Ascending aorta (tissue), 2 donors: Measurements from ENCODE around the gene NMB. TPM values are rescaled to one million over a fixed set of nuclear protein-coding genes. Genes with fewer than 3 reads are reported as not detected.
A peak's percentile ranks its signal among the peaks of the same experiment; 100 is the strongest.

Experiments used
- DNase-seq, 2 donors: peaks; one replicate each; pipeline ENCODE4 v3.0.0-alpha.2; 2019; ENCODE audit warnings: low spot score in 2 of 2
- H3K27ac ChIP-seq, 2 donors: fragments of 200-600 bp; sonication (generic); one replicate each; pipeline ENCODE4 v1.5.1; 2016 to 2017; ENCODE audit warnings: mild to moderate bottlenecking in 1 of 2
- H3K27me3 ChIP-seq: fragments of 200-600 bp; sonication (generic); one replicate; pipeline ENCODE4 v1.5.1; 2017
- H3K36me3 ChIP-seq, 2 donors: fragments of 200-600 bp; sonication (generic); one replicate each; pipeline ENCODE4 v1.5.1; 2016
- H3K4me1 ChIP-seq, 2 donors: fragments of 200-600 bp; sonication (generic); one replicate each; pipeline ENCODE4 v1.5.1; 2016 to 2017; ENCODE audit warnings: mild to moderate bottlenecking in 1 of 2
- H3K4me3 ChIP-seq, 2 donors: fragments of 200-600 bp; sonication (generic); one replicate each; pipeline ENCODE4 v1.5.1; 2016 to 2017; ENCODE audit warnings: mild to moderate bottlenecking in 1 of 2
- H3K9me3 ChIP-seq, 2 donors: fragments of 200-600 bp; sonication (generic); one replicate each; pipeline ENCODE4 v1.5.1; 2016
- CTCF ChIP-seq, 3 experiments: fragments of 200-600 bp in 2 of 3; fragments of 450-650 bp in 1 of 3; sonication (generic) in 2 of 3; IDR thresholded peaks; one replicate each; pipeline ENCODE4 v1.5.1; 2016 to 2019; ENCODE audit warnings: antibody characterized with exemption in 3 of 3, mild to moderate bottlenecking in 1 of 3, moderate library complexity in 1 of 3
- intact Hi-C: fragments of 100-400 bp; cut with DNase I; formaldehyde crosslinking; loops from one replicate; pipeline ENCODE4 v1.15.1; 2023
- total RNA-seq: library from RNA; depleted of rRNA; stranded (reverse); fragments of >200 nt; gene quantifications from one replicate; pipeline ENCODE4 v1.1.0, GENCODE V29; 2016

The NMB gene
- total RNA-seq, result 18.8 TPM

DNA sequence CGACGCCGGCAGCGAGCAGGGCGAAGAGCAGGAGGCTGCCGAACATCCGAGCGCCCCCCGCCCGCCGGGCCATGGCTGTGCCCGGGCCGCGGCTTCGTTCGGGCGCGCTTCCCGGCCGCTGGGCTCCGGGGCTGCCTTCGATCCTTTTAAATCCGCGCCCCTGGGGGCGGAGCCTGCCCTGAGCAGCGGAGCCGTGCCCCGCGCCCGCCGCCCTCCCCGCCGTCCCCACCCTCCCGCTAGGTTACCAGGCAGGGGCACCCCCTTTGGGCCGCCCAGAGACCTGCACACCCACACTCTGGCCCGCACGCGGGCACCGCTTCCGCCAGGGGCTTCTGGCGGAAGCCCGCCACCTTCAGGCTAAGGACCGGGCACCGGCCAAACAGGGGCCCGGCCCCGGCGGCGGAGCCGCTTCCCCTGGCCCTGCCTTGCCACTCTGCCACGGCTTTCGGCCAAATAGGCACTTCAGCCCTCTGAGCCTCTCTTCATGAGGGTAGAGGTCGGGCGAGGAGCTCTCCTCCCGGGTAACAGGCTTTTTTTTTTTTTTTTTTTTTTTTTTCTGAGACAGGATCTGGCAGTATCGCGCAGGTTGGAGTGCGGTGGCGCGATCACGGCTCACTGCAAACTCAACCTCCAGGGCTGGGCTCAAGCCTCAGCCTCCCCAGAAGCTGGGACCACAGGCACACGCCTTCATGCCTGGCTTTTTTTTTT, at the start of gene NMB:
Gene NMB (minus strand): TSS at position 120 of the 708 bp plus-strand sequence. CDS start 47 bp downstream, at position 73.
- intact Hi-C loops, result loop anchor here (1.0 to 5.0 kb wide), 5 partner anchors 58 to 324 kb away; partner anchors contain the start of genes PDE8A, SEC11A and ZNF592
- H3K27ac ChIP-seq, result peak within 1 kb of the TSS; percentile 86 to 91
- peak; percentile 76 to 83 (median 81) for TF ChIP-seq CTCF (IDR thresholded peaks at IDR 0.05)
- H3K36me3 ChIP-seq, result no peaks in the 10 kb centered on the region
- peaks cover 2 to 24% of the 10 kb centered on the region in 2 donors for H3K4me1 ChIP-seq
- no peaks in the 10 kb centered on the region for H3K27me3 ChIP-seq
- H3K4me3 ChIP-seq, result peak within 1 kb of the TSS; percentile 69 to 75
- H3K9me3 ChIP-seq, result no peaks in the 10 kb centered on the region
- peak; percentile 50 to 90 for DNase-seq

DNA sequence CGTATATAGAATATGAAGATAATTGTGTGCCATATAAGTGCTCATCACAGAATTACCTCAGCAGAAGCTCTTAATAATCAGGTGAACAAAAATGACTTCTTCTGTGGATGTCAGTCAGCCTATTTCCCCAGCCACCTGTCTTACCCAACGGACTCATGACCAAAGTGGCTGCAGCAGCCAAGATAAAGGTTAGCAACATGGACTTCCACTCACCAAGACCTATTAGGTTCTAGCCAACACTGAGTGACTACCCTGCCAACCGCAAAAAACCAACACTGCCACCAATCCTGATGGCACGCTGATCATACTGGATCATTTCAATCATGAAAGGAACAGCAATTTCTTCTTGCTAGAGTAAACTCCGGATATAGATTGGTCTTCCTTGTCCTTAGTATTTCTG, 45.8 kb upstream of the NMB start:
- H3K9me3 ChIP-seq, result no peaks in the 10 kb centered on the region
- H3K4me3 ChIP-seq, result no peak overlapping the region
- no peaks in the 10 kb centered on the region for H3K27me3 ChIP-seq
- no peak overlapping the region for H3K27ac ChIP-seq
- peaks cover 0 to 8% of the 10 kb centered on the region in 2 donors for H3K4me1 ChIP-seq
- no peak for DNase-seq
- intact Hi-C loops, result no loop called here
- H3K36me3 ChIP-seq, result no peaks in the 10 kb centered on the region
- TF ChIP-seq CTCF (IDR thresholded peaks at IDR 0.05), result no peak

- intact Hi-C loops, result no loop called here
- Histone ChIP-seq H3K36me3 (no peaks in the 10 kb centered on the region), H3K4me3 (no peak overlapping the region), H3K4me1 (peaks cover 0 to 8% of the 10 kb centered on the region in 2 donors), H3K27ac (peak overlapping the region; percentile 4 to 6), H3K9me3 (no peaks in the 10 kb centered on the region), H3K27me3 (no peaks in the 10 kb centered on the region)
- TF ChIP-seq CTCF (IDR thresholded peaks at IDR 0.05), result no peak
- peak in 1 of 2 donors; percentile 76 for DNase-seq
These were observed 45.0 kb upstream of the NMB start for GRCh38 chr15:84702961-84703482.

DNA sequence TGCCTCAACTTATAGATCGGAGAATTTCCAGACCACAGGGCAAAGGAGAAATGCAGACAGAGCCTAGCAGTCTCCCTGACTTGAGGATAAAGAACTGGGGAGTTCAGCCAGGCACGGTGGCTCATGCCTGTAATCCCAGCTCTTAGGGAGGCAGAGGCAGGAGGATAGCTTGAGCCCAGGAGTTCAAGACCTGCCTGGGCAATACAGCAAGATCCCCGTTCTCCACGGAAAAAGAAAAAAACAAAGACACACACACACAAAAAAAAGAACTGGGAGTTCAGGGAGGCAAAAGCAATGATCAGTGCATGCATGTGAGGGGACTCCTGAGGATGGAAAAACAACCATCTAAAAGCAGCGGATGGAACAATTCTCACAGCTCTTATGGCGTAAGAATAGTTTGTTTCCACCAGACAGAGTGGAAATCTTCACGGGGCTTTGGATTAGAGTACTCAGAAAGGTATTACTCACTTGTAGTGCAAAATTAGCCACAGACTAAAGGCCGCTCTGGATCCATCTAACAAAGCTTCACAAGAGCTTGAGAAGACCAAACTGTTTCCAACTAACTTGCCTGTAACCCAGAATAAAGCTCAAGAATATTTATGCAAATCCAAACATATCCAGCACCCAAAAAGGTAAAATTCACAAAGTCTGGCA, 41.7 kb upstream of the NMB start:
- H3K4me1 ChIP-seq, result peaks cover 0 to 8% of the 10 kb centered on the region in 2 donors
- intact Hi-C loops, result no loop called here
- H3K9me3 ChIP-seq, result no peaks in the 10 kb centered on the region
- no peak for DNase-seq
- TF ChIP-seq CTCF (IDR thresholded peaks at IDR 0.05), result no peak
- no peak overlapping the region for H3K27ac ChIP-seq
- no peaks in the 10 kb centered on the region for H3K27me3 ChIP-seq
- H3K4me3 ChIP-seq, result no peak overlapping the region
- H3K36me3 ChIP-seq, result no peaks in the 10 kb centered on the region

DNA sequence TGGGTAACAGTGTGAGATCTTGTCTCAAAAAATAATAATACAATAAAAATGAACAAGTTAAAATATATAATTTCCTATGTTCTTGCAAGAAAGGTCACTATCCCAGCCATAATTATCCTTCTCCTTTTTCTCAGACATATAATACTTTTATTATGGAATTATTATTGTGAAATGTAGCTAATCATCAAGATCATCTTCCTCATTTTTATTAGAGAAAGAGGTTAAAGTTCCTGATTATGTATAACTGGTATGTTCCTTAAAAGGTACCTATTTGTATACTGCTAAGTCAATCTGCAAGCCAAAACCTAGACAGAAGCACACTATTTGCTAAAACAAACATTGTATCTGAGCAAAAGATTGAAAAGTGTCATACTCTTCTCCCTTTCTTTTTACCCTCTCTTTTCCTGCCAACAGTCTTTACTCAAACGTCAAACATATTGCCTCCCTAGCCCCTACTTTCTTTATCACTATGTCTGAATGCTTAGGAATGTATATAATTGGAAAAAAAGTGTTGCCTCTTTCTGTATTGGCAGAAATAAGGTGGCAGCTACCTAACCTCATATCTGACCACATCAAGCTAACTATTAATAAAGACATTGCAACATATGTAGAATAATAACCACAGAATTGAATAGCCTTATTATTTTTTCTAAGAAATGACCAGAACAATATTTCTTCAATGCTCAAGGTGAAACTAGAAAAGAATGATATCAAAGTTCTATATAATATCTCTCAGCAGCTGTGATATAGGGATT, 39.4 kb upstream of the NMB start:
- Histone ChIP-seq H3K9me3 (no peaks in the 10 kb centered on the region), H3K4me3 (no peak overlapping the region), H3K27ac (no peak overlapping the region), H3K4me1 (no peaks in the 10 kb centered on the region), H3K27me3 (no peaks in the 10 kb centered on the region), H3K36me3 (no peaks in the 10 kb centered on the region)
- DNase-seq, result no peak
- intact Hi-C loops, result no loop called here
- no peak for TF ChIP-seq CTCF (IDR thresholded peaks at IDR 0.05)
